Mammary epithelial cell (primary cell): Measurements from ENCODE around the gene WNT9A.

Source experiments
- EZH2 ChIP-seq: IDR thresholded peaks from 2 replicates; pipeline ENCODE4 v1.6.1; 2012; ENCODE audit warnings: low read length, inconsistent platforms, borderline replicate concordance
- TF ChIP-seq, protein P1 (sequence below), 2 donors: IDR thresholded peaks in 1 of 2; conservative IDR thresholded peaks in 1 of 2; 2 replicates each; pipeline ENCODE4 v1.5.1; 2011 to 2012; ENCODE audit warnings: inconsistent platforms in 2 of 2, low read length in 2 of 2, mild to moderate bottlenecking in 2 of 2, control low read depth in 1 of 2, low read depth in 1 of 2; ENCODE audit not compliant: insufficient read depth in 1 of 2; ENCODE audit errors: extremely low read depth in 1 of 2

DNA sequence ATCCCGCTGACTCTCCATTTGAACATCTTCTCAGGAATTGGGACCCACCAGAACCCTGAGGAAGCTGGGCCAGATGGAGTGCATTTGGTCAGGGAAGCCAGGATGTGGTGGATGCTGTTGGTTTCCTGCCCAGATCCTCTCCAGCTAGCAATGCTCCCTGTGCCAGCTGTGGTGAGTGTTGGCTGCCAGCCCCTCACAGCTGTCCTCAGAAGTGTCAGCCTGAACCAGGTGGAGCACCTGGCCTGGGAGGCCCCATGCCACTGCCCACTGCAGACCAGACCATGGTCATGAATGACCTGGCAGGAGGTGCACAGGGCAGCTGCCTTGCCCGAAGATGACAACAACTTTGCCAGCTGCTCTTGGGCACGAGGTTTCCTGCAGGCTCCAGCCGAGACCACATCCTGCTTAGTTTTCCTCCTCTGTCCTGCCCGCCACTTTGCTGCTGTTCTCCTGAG lies 77.9 kb downstream of the WNT9A start:
- TF ChIP-seq, protein P1, sequence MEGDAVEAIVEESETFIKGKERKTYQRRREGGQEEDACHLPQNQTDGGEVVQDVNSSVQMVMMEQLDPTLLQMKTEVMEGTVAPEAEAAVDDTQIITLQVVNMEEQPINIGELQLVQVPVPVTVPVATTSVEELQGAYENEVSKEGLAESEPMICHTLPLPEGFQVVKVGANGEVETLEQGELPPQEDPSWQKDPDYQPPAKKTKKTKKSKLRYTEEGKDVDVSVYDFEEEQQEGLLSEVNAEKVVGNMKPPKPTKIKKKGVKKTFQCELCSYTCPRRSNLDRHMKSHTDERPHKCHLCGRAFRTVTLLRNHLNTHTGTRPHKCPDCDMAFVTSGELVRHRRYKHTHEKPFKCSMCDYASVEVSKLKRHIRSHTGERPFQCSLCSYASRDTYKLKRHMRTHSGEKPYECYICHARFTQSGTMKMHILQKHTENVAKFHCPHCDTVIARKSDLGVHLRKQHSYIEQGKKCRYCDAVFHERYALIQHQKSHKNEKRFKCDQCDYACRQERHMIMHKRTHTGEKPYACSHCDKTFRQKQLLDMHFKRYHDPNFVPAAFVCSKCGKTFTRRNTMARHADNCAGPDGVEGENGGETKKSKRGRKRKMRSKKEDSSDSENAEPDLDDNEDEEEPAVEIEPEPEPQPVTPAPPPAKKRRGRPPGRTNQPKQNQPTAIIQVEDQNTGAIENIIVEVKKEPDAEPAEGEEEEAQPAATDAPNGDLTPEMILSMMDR (conservative IDR thresholded peaks at IDR 0.05 in 1 of 2, IDR thresholded peaks at IDR 0.05 in 1 of 2; ENCODE audit: extremely low read depth in 1 of 2, insufficient read depth in 1 of 2, low read depth in 1 of 2, low read length in 2 of 2): no peak
- no peak for TF ChIP-seq EZH2
